ENCODE data around the gene MYO1E.
"Not testable (repeated sequence)": the region's sequence is repeated elsewhere in the genome, so short reads cannot be mapped to it uniquely, and the experiment has no call there.

MYO1E gene

DNA sequence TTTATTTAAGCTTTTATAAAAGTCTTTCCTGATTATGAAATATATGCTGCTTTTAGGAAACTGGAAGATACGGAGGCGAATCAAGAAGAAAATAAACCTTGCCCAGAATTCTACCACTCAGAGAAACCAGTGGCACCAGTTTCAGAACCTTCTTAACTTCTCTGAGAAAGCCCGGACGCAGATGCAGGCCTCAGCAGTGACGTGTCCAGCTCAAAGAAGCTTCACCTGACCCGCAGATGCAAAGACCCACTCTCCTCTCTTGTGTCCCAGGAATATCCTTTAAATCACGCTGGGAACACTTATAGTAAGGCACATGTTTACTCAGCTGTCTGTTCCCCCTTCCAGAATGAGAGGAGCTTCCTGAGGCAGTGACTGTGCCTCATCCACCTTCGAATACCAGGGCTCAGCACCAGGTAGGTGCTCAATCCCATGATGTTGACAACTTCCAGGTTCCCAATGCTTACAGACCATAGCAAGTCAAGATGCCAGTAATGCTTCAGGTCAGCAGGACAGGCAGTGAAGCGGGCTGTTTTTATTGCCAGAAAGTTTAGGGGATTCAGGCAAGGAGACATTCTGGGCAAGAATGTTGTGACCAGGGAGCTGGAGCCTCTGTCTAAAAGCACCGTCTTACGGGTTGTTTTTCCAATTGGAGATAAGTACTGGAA is 205.9 kb downstream of the MYO1E start:
- TF ChIP-seq POLR2AphosphoS5 (IDR thresholded peaks at IDR 0.05; ENCODE audit: low read depth, low read length), result peak; percentile 24; the same call in 1 of the 2 replicates
- TF ChIP-seq SPI1 (IDR thresholded peaks at IDR 0.05; ENCODE audit: low read depth, low read length), result no peak
- TF ChIP-seq POU2F2 (IDR thresholded peaks at IDR 0.05; ENCODE audit: low read depth, low read length), result no peak
- DNase-seq (ENCODE audit: insufficient read length, low spot score) (no peak), FAIRE-seq (no peak)

DNA sequence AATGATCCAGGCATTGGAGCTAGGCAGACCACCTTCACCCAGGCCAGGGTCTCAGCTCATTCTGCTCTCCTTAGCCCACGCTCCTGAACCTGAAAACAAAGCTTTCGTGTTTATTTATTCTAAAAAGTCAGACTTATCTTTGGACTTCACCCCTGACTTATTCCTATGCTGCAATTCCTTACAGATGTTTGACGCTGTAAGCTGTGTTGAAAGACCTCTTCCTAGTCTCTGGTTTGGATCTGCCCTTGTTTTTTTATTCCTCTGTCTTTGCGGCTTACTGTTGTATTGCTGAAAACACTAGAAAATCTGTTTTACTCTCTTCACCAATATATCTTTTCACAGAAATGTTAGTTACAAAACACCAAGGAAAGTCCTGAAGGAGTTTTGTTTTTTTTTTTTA is 206.5 kb downstream of the MYO1E start:
- FAIRE-seq (no peak), DNase-seq (ENCODE audit: insufficient read length, low spot score) (no peak)
- TF ChIP-seq POU2F2 (IDR thresholded peaks at IDR 0.05; ENCODE audit: low read depth, low read length), result no peak
- 0 out of 2 replicates have a peak, but pooled peaks have one; percentile 14 for TF ChIP-seq POLR2A (IDR thresholded peaks at IDR 0.05; ENCODE audit: low read depth, low read length)

DNA sequence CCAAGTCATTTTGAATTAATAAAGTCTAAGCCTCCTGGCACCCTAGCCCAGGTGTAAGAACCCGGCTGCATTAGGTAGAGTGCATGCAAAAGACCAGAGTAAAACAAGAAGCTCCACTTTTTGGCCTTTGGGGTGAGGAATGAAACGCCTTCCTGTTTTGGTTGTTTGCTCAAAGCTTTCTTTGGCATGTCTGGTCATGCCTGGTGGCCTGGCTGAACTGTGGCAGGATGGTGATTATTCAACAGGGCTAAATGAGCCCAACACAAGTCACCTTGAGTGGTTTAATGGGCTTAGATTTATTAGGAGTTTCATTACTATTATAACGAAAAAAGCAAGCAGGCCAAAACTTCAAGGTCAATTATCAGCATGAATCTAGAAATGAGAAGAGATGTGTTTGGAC is 206.9 kb downstream of the MYO1E start:
- DNase-seq (ENCODE audit: insufficient read length, low spot score) (no peak), FAIRE-seq (no peak)
- TF ChIP-seq SPI1 (IDR thresholded peaks at IDR 0.05; ENCODE audit: low read depth, low read length) (peak; percentile 60), POLR2AphosphoS5 (IDR thresholded peaks at IDR 0.05; ENCODE audit: low read depth, low read length) (no peak), POLR2A (IDR thresholded peaks at IDR 0.05; ENCODE audit: low read depth, low read length) (peak; percentile 14; the same call in 1 of the 2 replicates), POU2F2 (IDR thresholded peaks at IDR 0.05; ENCODE audit: low read depth, low read length) (no peak), PAX5 (IDR thresholded peaks at IDR 0.05; ENCODE audit: insufficient read depth, low read length, severe bottlenecking) (no peak), TAF1 (IDR thresholded peaks at IDR 0.05; ENCODE audit: low read depth, low read length) (no peak)

DNA sequence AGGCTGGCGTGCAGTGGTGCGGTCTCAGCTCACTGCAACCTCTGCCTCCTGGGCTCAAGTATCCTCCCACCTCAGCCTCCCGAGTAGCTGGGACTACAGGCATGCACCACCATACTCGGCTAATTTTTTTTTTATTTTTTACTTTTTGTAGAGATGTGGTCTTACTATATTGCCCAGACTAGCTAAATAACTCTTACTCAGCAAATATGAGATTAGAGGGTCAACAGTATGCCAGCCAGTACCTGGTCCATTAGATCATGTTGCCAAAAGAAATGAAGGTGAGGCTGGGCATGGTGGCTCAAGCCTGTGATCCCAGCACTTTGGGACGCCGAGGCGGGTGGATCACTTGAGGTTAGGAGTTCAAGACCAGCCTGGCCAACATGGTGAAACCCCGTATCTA is 210.6 kb downstream of the MYO1E start:
- DNase-seq (ENCODE audit: insufficient read length, low spot score); FAIRE-seq: not testable (repeated sequence)

DNA sequence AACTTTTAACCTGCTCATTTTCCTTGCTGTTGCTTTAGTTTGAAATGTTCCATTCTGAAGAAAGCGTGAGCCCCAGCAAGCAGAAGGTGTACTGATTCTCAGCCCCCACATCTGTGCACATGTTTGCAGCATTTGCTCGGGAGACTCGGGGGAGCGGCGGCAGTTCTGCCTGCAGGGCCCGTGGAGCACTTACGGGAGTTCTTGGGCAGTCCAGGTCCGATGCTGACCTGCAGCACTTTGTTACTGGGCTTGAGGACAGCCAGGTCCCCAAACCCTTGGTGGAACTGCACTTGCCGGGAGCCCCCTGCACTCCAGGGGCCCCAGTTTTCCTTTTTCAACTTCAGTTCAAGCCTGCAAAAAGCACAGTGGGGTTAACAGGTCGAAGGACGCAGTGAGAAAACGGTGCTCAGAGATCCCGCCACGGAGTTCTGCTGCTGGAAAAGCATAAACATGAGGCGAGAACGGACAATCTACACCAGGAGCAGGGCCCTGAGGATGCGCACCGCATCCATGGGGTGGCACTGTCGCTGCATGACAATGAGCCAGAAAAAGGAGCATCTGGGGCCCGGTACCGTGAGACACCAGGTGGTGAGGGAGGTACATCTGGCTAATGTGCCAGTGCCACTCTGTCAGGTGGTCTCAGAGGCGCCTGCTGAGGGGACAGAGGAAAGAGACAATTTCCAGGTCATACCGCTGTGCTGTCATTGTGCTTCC is 211.6 kb downstream of the MYO1E start:
- peak; percentile 40 for FAIRE-seq
- no peak for DNase-seq (ENCODE audit: insufficient read length, low spot score)
- TF ChIP-seq POLR2A (IDR thresholded peaks at IDR 0.05; ENCODE audit: low read depth, low read length), result no peak
- 0 out of 2 replicates have a peak, but pooled peaks have one; percentile 19 for TF ChIP-seq POLR2AphosphoS5 (IDR thresholded peaks at IDR 0.05; ENCODE audit: low read depth, low read length)
- TF ChIP-seq SPI1 (IDR thresholded peaks at IDR 0.05; ENCODE audit: low read depth, low read length), result no peak

DNA sequence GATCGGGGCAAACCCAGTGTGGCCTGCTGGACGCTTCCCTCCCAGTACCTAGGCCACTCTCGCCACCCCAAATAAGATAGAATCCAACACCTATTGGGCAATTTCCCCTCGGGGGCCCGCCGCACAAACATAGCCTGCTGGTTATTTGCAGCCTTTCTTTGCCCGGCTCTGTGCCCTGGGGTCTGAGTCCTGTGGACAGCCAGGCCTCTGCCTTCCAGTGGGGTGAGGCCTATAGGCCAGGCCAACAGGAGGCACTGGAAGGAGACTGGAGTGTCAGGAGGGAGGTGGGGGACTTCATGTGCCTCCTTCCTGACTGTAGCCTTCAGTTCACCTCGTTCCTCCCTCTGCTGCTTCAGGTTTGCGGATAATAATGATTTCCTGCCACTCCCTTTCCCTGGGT is 213.5 kb downstream of the MYO1E start:
- TF ChIP-seq TAF1 (IDR thresholded peaks at IDR 0.05; ENCODE audit: low read depth, low read length) (no peak), PAX5 (IDR thresholded peaks at IDR 0.05; ENCODE audit: insufficient read depth, low read length, severe bottlenecking) (no peak), SPI1 (IDR thresholded peaks at IDR 0.05; ENCODE audit: low read depth, low read length) (no peak), POLR2A (IDR thresholded peaks at IDR 0.05; ENCODE audit: low read depth, low read length) (peak; percentile 24; the same call in 1 of the 2 replicates), POU2F2 (IDR thresholded peaks at IDR 0.05; ENCODE audit: low read depth, low read length) (no peak), POLR2AphosphoS5 (IDR thresholded peaks at IDR 0.05; ENCODE audit: low read depth, low read length) (peak; percentile 56)
- FAIRE-seq, result no peak
- DNase-seq (ENCODE audit: insufficient read length, low spot score), result no peak

DNA sequence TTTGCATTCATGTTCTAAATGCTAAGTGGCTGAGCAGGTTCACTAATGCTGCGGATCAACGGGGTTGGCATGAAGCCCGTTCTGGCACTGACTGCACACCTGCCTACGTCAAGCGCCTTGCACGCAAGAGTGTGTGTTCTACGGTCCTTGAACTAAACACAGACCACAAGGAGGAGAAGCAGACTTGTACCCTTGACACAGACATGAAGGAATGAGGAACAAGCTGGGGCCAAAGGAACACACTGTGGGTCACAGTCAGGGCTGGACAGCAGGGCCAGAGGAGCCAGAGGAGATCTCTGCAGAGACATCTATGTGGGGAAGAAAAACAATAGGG is 214.0 kb downstream of the MYO1E start:
- no peak for DNase-seq (ENCODE audit: insufficient read length, low spot score)
- TF ChIP-seq POLR2AphosphoS5 (IDR thresholded peaks at IDR 0.05; ENCODE audit: low read depth, low read length) (no peak), POLR2A (IDR thresholded peaks at IDR 0.05; ENCODE audit: low read depth, low read length) (no peak), SPI1 (IDR thresholded peaks at IDR 0.05; ENCODE audit: low read depth, low read length) (no peak), TAF1 (IDR thresholded peaks at IDR 0.05; ENCODE audit: low read depth, low read length) (no peak), PAX5 (IDR thresholded peaks at IDR 0.05; ENCODE audit: insufficient read depth, low read length, severe bottlenecking) (no peak), POU2F2 (IDR thresholded peaks at IDR 0.05; ENCODE audit: low read depth, low read length) (no peak)
- no peak for FAIRE-seq

DNA sequence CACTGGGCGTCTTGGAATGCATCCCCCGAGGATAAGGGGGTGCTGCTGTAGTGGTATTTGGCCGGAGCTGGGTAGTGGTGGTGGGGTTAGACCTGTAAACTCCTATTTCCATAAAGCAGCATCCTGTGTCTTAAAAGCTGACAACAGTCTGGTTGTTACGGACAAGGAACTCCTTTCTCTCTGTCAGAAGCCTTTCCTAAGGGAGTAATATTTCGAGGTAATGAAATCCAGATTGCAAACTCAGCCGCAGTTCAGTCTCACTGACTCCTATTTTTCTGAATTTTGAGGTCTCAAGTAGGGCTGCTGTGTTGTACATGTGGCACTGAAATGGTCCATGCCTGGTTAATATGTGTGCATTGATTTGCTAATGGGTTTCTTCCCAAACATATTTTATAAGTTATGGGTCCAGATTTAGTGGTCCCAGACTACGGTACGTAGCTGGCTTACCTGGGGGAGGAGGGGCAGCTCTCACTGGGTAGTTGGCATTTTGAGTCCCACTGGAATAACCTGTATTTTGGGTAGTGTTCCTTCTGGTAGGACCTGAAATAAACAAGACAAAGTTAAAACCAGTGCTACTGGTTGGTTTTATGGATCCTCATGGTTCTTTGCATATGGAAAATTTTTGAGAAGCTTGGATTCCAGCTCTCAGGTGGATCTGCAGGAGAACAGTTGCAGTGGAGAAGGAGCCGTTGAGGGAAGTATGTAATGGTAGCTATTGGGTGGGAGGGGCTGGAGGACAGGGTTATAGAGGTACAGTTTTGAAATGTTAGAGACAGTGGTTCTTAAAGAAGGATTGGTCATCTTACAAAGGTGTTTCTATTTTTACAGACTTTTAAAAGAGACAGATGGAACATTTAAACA is 214.6 kb downstream of the MYO1E start:
- TF ChIP-seq POLR2AphosphoS5 (IDR thresholded peaks at IDR 0.05; ENCODE audit: low read depth, low read length), result no peak
- TF ChIP-seq POU2F2 (IDR thresholded peaks at IDR 0.05; ENCODE audit: low read depth, low read length), result no peak
- TF ChIP-seq SPI1 (IDR thresholded peaks at IDR 0.05; ENCODE audit: low read depth, low read length), result no peak
- no peak for TF ChIP-seq TAF1 (IDR thresholded peaks at IDR 0.05; ENCODE audit: low read depth, low read length)
- no peak for TF ChIP-seq PAX5 (IDR thresholded peaks at IDR 0.05; ENCODE audit: insufficient read depth, low read length, severe bottlenecking)
- no peak for TF ChIP-seq POLR2A (IDR thresholded peaks at IDR 0.05; ENCODE audit: low read depth, low read length)
- DNase-seq (ENCODE audit: insufficient read length, low spot score), result no peak
- FAIRE-seq, result no peak

DNA sequence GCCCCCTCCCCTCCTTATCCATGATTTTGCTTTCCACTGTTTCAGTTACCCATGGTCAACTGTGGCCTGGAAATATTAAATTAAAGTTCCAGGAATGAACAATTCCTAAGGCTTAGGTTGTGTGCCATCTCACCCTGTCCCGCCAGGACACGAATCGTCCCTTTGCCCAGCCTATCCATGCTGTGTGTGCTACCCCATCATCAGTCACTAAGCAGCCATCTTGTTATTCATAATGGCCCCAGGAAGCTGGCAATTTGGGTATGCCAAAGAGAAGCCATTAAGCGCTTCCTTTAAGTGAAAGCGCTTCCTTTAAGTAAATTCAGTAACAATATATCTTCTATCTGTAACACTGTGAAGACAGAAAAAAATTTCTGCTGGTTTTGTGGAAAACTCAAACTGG is 215.3 kb downstream of the MYO1E start:
- DNase-seq (ENCODE audit: insufficient read length, low spot score) (no peak), FAIRE-seq (no peak)
- TF ChIP-seq SPI1 (IDR thresholded peaks at IDR 0.05; ENCODE audit: low read depth, low read length), result no peak
- no peak for TF ChIP-seq POU2F2 (IDR thresholded peaks at IDR 0.05; ENCODE audit: low read depth, low read length)
- no peak for TF ChIP-seq TAF1 (IDR thresholded peaks at IDR 0.05; ENCODE audit: low read depth, low read length)
- TF ChIP-seq POLR2A (IDR thresholded peaks at IDR 0.05; ENCODE audit: low read depth, low read length), result no peak

DNA sequence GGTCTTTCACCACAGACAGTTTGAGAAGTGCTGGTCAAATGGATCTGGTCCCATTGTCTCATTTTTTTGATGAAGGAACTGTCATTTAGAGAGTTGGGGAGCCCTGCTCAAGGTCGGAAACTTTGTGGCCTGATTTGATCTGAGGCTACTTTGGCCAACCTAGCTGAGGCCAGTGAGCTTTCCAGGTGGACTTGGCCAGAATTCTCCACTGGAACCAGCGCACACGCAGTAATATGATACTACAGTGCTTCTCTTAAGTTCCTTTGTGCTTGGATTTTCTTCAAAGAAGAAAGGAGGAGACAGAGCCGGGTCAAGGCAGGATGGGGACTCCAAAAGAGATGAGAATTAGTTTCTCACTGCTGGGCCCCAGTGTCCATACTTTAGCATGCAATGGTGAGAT is 217.2 kb downstream of the MYO1E start:
- TF ChIP-seq POLR2AphosphoS5 (IDR thresholded peaks at IDR 0.05; ENCODE audit: low read depth, low read length) (no peak), POLR2A (IDR thresholded peaks at IDR 0.05; ENCODE audit: low read depth, low read length) (no peak), PAX5 (IDR thresholded peaks at IDR 0.05; ENCODE audit: insufficient read depth, low read length, severe bottlenecking) (no peak), SPI1 (IDR thresholded peaks at IDR 0.05; ENCODE audit: low read depth, low read length) (no peak), POU2F2 (IDR thresholded peaks at IDR 0.05; ENCODE audit: low read depth, low read length) (no peak), TAF1 (IDR thresholded peaks at IDR 0.05; ENCODE audit: low read depth, low read length) (no peak)
- FAIRE-seq, result no peak
- DNase-seq (ENCODE audit: insufficient read length, low spot score), result no peak
